OCI-LY1 (cell line): ENCODE data around the gene MS4A4E.

Source experiments
- CTCF ChIP-seq: fragments of 200-600 bp; sonication (generic), shearing (Covaris generic); IDR thresholded peaks from 2 replicates; pipeline ENCODE4 v1.5.1; 2017; ENCODE audit warnings: mild to moderate bottlenecking, antibody characterized with exemption, low read length, moderate library complexity, mixed read lengths
- EZH2 ChIP-seq: fragments of 200-600 bp; sonication (generic), shearing (Covaris generic); IDR thresholded peaks from 2 replicates; pipeline ENCODE4 v1.8.0; 2017; ENCODE audit warnings: borderline replicate concordance, mixed run types, mild to moderate bottlenecking, antibody characterized with exemption, low read length, moderate library complexity, mixed read lengths

- TF ChIP-seq CTCF (no peak), EZH2 (no peak)
Measured at GRCh38 chr11:60184824-60185511, 58.0 kb downstream of the MS4A4E start.
